ENCODE data around the gene TRIM34. TPM values are rescaled to one million over a fixed set of nuclear protein-coding genes. Genes with fewer than 3 reads are reported as not detected.

The TRIM34 gene
- total RNA-seq, 2 donors from 2014 or later: 6.2 to 7.8 TPM

DNA sequence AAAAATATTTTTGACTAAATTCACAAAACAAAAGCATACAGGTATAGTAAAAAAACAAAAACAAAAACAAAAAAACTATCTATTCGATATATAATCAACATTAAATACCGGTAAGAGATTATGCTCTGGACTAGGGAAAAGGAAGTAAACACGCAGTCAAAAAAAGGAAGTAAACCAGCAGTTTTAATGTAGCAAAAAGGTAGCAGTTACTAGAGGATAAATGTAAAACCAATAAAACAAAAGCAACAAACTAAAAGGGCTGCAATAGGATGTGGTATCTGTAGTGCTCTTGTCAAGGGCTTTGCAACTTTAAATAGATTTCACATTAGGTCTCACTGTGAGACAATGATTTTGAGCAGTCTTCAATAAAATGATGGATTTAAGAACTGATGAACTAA lies 67.2 kb downstream of the TRIM34 start:
- Histone ChIP-seq H3K36me3 (no peaks in the 10 kb centered on the region), H3K27me3 (no peaks in the 10 kb centered on the region), H3K4me1 (no peaks in the 10 kb centered on the region), H3K9ac (ENCODE audit: low read depth in 2 of 2, low read length in 2 of 2) (no peak overlapping the region), H3K27ac (peak overlapping the region; percentile 77), H3K9me3 (no peaks in the 10 kb centered on the region), H3K4me3 (no peak overlapping the region)
- intact Hi-C loops (cut with DNase I): no loop called here
- no peak for DNase-seq
- TF ChIP-seq, protein P1, sequence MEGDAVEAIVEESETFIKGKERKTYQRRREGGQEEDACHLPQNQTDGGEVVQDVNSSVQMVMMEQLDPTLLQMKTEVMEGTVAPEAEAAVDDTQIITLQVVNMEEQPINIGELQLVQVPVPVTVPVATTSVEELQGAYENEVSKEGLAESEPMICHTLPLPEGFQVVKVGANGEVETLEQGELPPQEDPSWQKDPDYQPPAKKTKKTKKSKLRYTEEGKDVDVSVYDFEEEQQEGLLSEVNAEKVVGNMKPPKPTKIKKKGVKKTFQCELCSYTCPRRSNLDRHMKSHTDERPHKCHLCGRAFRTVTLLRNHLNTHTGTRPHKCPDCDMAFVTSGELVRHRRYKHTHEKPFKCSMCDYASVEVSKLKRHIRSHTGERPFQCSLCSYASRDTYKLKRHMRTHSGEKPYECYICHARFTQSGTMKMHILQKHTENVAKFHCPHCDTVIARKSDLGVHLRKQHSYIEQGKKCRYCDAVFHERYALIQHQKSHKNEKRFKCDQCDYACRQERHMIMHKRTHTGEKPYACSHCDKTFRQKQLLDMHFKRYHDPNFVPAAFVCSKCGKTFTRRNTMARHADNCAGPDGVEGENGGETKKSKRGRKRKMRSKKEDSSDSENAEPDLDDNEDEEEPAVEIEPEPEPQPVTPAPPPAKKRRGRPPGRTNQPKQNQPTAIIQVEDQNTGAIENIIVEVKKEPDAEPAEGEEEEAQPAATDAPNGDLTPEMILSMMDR (IDR thresholded peaks at IDR 0.05): no peak

Other genes with a start within 250 kb of the TRIM34 start
- not detected for gene OR51M1, start 241.2 kb upstream of the TRIM34 start, total RNA-seq
- gene OR51Q1, start 202.9 kb upstream of the TRIM34 start, total RNA-seq: not detected
- gene OR51I1, start 183.5 kb upstream of the TRIM34 start, total RNA-seq: not detected
- not detected for gene OR51I2, start 175.7 kb upstream of the TRIM34 start, total RNA-seq
- not detected for gene OR52D1, start 136.3 kb upstream of the TRIM34 start, total RNA-seq
- not detected for gene UBQLN3, start 115.0 kb upstream of the TRIM34 start, total RNA-seq
- under 1 TPM in 1 of 2 donors, not detected in 1; 0.22 TPM for gene UBQLNL, start 108.3 kb upstream of the TRIM34 start, total RNA-seq
- gene OR52H1, start 76.5 kb upstream of the TRIM34 start, total RNA-seq: not detected
- gene OR52B6, start 44.1 kb upstream of the TRIM34 start, total RNA-seq: not detected
- under 1 TPM; 0.35 to 0.82 TPM for gene TRIM6, start 28.4 kb upstream of the TRIM34 start, total RNA-seq
- 10 to 100 TPM; 21.4 to 23.3 TPM for gene TRIM5, start 60.1 kb downstream of the TRIM34 start, total RNA-seq
- gene TRIM22, start 64.8 kb downstream of the TRIM34 start, total RNA-seq: 10 to 100 TPM; 16.6 to 17.7 TPM
- not detected for gene OR56B1, start 111.4 kb downstream of the TRIM34 start, total RNA-seq
- not detected for gene OR52N4, start 129.2 kb downstream of the TRIM34 start, total RNA-seq
- gene OR52N5, start 158.4 kb downstream of the TRIM34 start, total RNA-seq: not detected
- not detected for gene OR52N1, start 166.3 kb downstream of the TRIM34 start, total RNA-seq
- not detected for gene OR52N2, start 183.9 kb downstream of the TRIM34 start, total RNA-seq
- gene OR52E6, start 216.9 kb downstream of the TRIM34 start, total RNA-seq: not detected
- not detected for gene OR52E8, start 232.7 kb downstream of the TRIM34 start, total RNA-seq